SW480 (cell line): ENCODE data around the gene FOXB1.

ENCODE experiments used
- DNase-seq: peaks from one replicate; pipeline ENCODE4 v3.0.0-alpha.2; 2016; ENCODE audit warnings: low spot score

Gene FOXB1

GRCh38 chr15:60020736-60021135, 16.6 kb downstream of the FOXB1 start:
- no peak for DNase-seq

GRCh38 chr15:60021589-60022378, 17.7 kb downstream of the FOXB1 start:
- peak; percentile 3 for DNase-seq

GRCh38 chr15:60022379-60022741, 18.2 kb downstream of the FOXB1 start:
- no peak for DNase-seq

- no peak for DNase-seq
These were observed 22.4 kb downstream of the FOXB1 start for GRCh38 chr15:60026555-60026954.

GRCh38 chr15:60035344-60035743, 31.2 kb downstream of the FOXB1 start:
- DNase-seq = no peak

- DNase-seq = no peak
These were observed 35.2 kb downstream of the FOXB1 start for GRCh38 chr15:60039316-60039715.

GRCh38 chr15:60043744-60044435, 39.8 kb downstream of the FOXB1 start:
- peak; percentile 27 for DNase-seq

GRCh38 chr15:60044636-60045270, 40.6 kb downstream of the FOXB1 start:
- no peak for DNase-seq

- DNase-seq = no peak
These were observed 43.6 kb downstream of the FOXB1 start for GRCh38 chr15:60047701-60048100.

- no peak for DNase-seq
These were observed 45.8 kb downstream of the FOXB1 start for GRCh38 chr15:60049948-60050347.

- DNase-seq = no peak
These were observed 48.7 kb downstream of the FOXB1 start for GRCh38 chr15:60052796-60053195.

GRCh38 chr15:60054472-60054871, 50.4 kb downstream of the FOXB1 start:
- DNase-seq = no peak
